Measurements from ENCODE around the gene PTMS.

GRCh38 chr12:6724409-6724797 is 41.8 kb upstream of the PTMS start:
- TF ChIP-seq CTCF (IDR thresholded peaks at IDR 0.05) (no peak), POLR2A (IDR thresholded peaks at IDR 0.05) (no peak)

All from adrenal gland (tissue), 5 donors.